GM12878 (cell line): ENCODE data around the gene FOXJ3. TPM values are rescaled to one million over a fixed set of nuclear protein-coding genes. Genes with fewer than 3 reads are reported as not detected.
A peak's percentile ranks its signal among the peaks of the same experiment; 100 is the strongest.

Source experiments
- ATAC-seq: fragments of 200-7000 bp; cut with Tn5 transposase; 3 replicates; pipeline ENCODE4 v1.9.1; 2020; ENCODE audit warnings: mild to moderate bottlenecking, moderate library complexity
- BruUV-seq: library from RNA; stranded (reverse); fragments of 400-500 nt; replicated peaks from 2 replicates; lab custom pipeline; 2021; lab: Mats Ljungman, UMichigan
- CTCF ChIA-PET: fragments of 300-600 bp; sonication (Branson Sonifier 250); formaldehyde crosslinking; extraction: SDS; loops from one replicate; lab custom pipeline; 2021; ENCODE audit warnings: inconsistent platforms; lab: Yijun Ruan, JAX
- POLR2A ChIA-PET: fragments of 350-600 bp; formaldehyde crosslinking; extraction: SDS; loops from one replicate; lab custom pipeline; 2021; ENCODE audit warnings: inconsistent platforms; lab: Charles Lee
- RAD21 ChIA-PET: fragments of 300-600 bp; sonication (Branson Sonifier 250); formaldehyde crosslinking; loops from one replicate; lab custom pipeline; 2023; ENCODE audit warnings: antibody characterized with exemption; ENCODE audit not compliant: unreplicated experiment; lab: Charles Lee
- SMC1A ChIA-PET: fragments of 300-600 bp; sonication (Branson Sonifier 250); formaldehyde crosslinking; loops from one replicate; lab custom pipeline; 2023; ENCODE audit not compliant: unreplicated experiment, uncharacterized antibody; lab: Charles Lee
- DNase-seq: peaks from one replicate; pipeline ENCODE4 v3.0.0-alpha.2; 2011; ENCODE audit warnings: low read depth, low spot score
- FAIRE-seq: peaks from 3 replicates; lab custom pipeline; 2011; peaks lifted over from hg19 to GRCh38; lab: Jason Lieb, UNC
- H2AFZ ChIP-seq: 2 replicates; pipeline ENCODE4 v1.6.0; 2011; ENCODE audit warnings: low read depth, low read length, control low read depth; ENCODE audit not compliant: control insufficient read depth
- H3K27ac ChIP-seq: 2 replicates; pipeline ENCODE4 v1.5.1; 2011; ENCODE audit warnings: control low read depth; ENCODE audit not compliant: control insufficient read depth, insufficient read depth
- H3K27me3 ChIP-seq, 2 experiments: replicated peaks in 1 of 2; 2 replicates each; pipeline versions ENCODE4 v1.6.0 to v1.6.1; 2011; ENCODE audit warnings: low read length in 1 of 2; ENCODE audit not compliant: control insufficient read depth in 2 of 2, insufficient read depth in 2 of 2
- H3K36me3 ChIP-seq, 2 experiments: 2 replicates each; pipeline ENCODE4 v1.5.1; 2011; ENCODE audit warnings: low read length in 1 of 2; ENCODE audit not compliant: control insufficient read depth in 2 of 2, insufficient read depth in 2 of 2
- H3K4me1 ChIP-seq: 2 replicates; pipeline ENCODE4 v1.6.1; 2011; ENCODE audit warnings: mild to moderate bottlenecking, low read length, moderate library complexity, mixed read lengths; ENCODE audit not compliant: control insufficient read depth, insufficient read depth
- H3K4me2 ChIP-seq: 2 replicates; pipeline ENCODE4 v1.6.0; 2011; ENCODE audit warnings: control low read depth; ENCODE audit not compliant: control insufficient read depth, insufficient read depth
- H3K4me3 ChIP-seq: fragments of 200-600 bp; sonication (generic); 2 replicates; pipeline ENCODE4 v1.5.1; 2016
- H3K79me2 ChIP-seq: 2 replicates; pipeline ENCODE4 v1.6.0; 2011; ENCODE audit warnings: low read length; ENCODE audit not compliant: control insufficient read depth, insufficient read depth
- H3K9ac ChIP-seq: 2 replicates; pipeline ENCODE4 v1.8.0; 2011; ENCODE audit warnings: low read length, control low read depth, mixed read lengths; ENCODE audit not compliant: control insufficient read depth, insufficient read depth
- H3K9me3 ChIP-seq: replicated peaks from 3 replicates; pipeline ENCODE4 v1.5.1; 2011; ENCODE audit warnings: mild to moderate bottlenecking, low read length; ENCODE audit not compliant: control insufficient read depth, insufficient read depth
- H4K20me1 ChIP-seq: 2 replicates; pipeline ENCODE4 v1.6.0; 2011; ENCODE audit not compliant: control insufficient read depth, insufficient read depth
- CHD4 ChIP-seq: fragments of 200-600 bp; sonication (generic); IDR thresholded peaks from 2 replicates; pipeline ENCODE4 v1.6.1; 2016; ENCODE audit warnings: mild to moderate bottlenecking
- FOXM1 ChIP-seq: IDR thresholded peaks from 2 replicates; pipeline ENCODE4 v1.6.1; 2012; ENCODE audit warnings: low read depth, mild to moderate bottlenecking, inconsistent platforms, low read length, moderate library complexity
- HDAC2 ChIP-seq: fragments of 200-600 bp; sonication (generic); IDR thresholded peaks from 2 replicates; pipeline ENCODE4 v1.6.1; 2017
- IKZF2 ChIP-seq, 2 experiments: fragments of 450-650 bp; IDR thresholded peaks; 2 replicates each; pipeline ENCODE4 v1.6.1; 2017; ENCODE audit warnings: mild to moderate bottlenecking in 2 of 2, moderate library complexity in 2 of 2
- IRF3 ChIP-seq: fragments of 450-650 bp; IDR thresholded peaks from 2 replicates; pipeline ENCODE4 v1.6.1; 2014; ENCODE audit warnings: mild to moderate bottlenecking
- JUND ChIP-seq: IDR thresholded peaks from 2 replicates; pipeline ENCODE4 v1.6.1; 2012; ENCODE audit warnings: low read depth, mild to moderate bottlenecking, low read length, improper control_type of control experiment, moderate library complexity
- MEF2B ChIP-seq: fragments of 450-650 bp; IDR thresholded peaks from 2 replicates; pipeline ENCODE4 v1.6.1; 2018; ENCODE audit warnings: mild to moderate bottlenecking, moderate library complexity; ENCODE audit not compliant: partially characterized antibody, poor library complexity, severe bottlenecking
- NR2C1 ChIP-seq: fragments of 450-650 bp; IDR thresholded peaks from 2 replicates; pipeline ENCODE4 v1.6.1; 2017; ENCODE audit warnings: antibody characterized with exemption, mild to moderate bottlenecking, moderate library complexity
- NR2C2 ChIP-seq: IDR thresholded peaks from 2 replicates; pipeline ENCODE4 v1.6.1; 2011; ENCODE audit warnings: borderline replicate concordance, low read depth; ENCODE audit not compliant: control insufficient read depth, insufficient read length
- PAX8 ChIP-seq: fragments of 450-650 bp; IDR thresholded peaks from 2 replicates; pipeline ENCODE4 v1.6.1; 2017; ENCODE audit warnings: mild to moderate bottlenecking, moderate library complexity
- SMC3 ChIP-seq: IDR thresholded peaks from 2 replicates; pipeline ENCODE4 v1.6.1; 2011; ENCODE audit warnings: low read length, improper control_type of control experiment, borderline replicate concordance
- TBL1XR1 ChIP-seq: IDR thresholded peaks from 2 replicates; pipeline ENCODE4 v1.6.1; 2012; ENCODE audit warnings: low read depth, low read length, improper control_type of control experiment
- ZBTB4 ChIP-seq: fragments of 450-650 bp; formaldehyde crosslinking; IDR thresholded peaks from 2 replicates; pipeline ENCODE4 v1.4.0; 2022; ENCODE audit warnings: mild to moderate bottlenecking, moderate library complexity
- WGBS: methylation state at CpG from one replicate; pipeline ENCODE4 v1.1.6; 2016; ENCODE audit warnings: low lambda C conversion rate; ENCODE audit not compliant: insufficient replicate concordance, insufficient coverage; ENCODE audit errors: missing lambda C conversion rate; 5-methylcytosine and 5-hydroxymethylcytosine counted together
- in situ Hi-C: fragments of 300-500 bp; cut with MboI; formaldehyde crosslinking; loops from 9 replicates; pipeline ENCODE4 v1.14.3; 2018; ENCODE audit warnings: mixed read lengths
- intact Hi-C: fragments of 100-400 bp; cut with micrococcal nuclease; formaldehyde crosslinking; loops from one replicate; pipeline ENCODE4 v1.14.2; 2022; ENCODE audit not compliant: unreplicated experiment
- polyA plus RNA-seq, 11 experiments: library from polyadenylated mRNA; depleted of rRNA in 4 of 11; unstranded in 6 of 11; stranded (reverse) in 5 of 11; fragments of >200 nt; fragmentation: Nextera tagmentation in 4 of 11; fragmentation: Illumina TruSeq in 1 of 11; extraction: Ambion mirVana in 4 of 11; extraction: Trizol in 1 of 11; gene quantifications; 1 replicate in 1 of 11; 2 replicates in 10 of 11; pipeline versions ENCODE4 v1.2.1 to v1.2.3, GENCODE V29; 2011 to 2016; ENCODE audit warnings: inconsistent platforms in 2 of 11, missing spikeins in 2 of 11, low read depth in 1 of 11
- total RNA-seq, 4 experiments: library from RNA; depleted of rRNA in 3 of 4; stranded (reverse); fragments of >200 nt in 3 of 4; fragmentation: Illumina TruSeq in 1 of 4; extraction: Trizol in 1 of 4; gene quantifications; 2 replicates each; pipeline versions ENCODE4 v1.2.1 to v1.2.3, GENCODE V29; 2013 to 2021
- TF ChIP-seq, protein P1 (sequence below): fragments of 450-650 bp; conservative IDR thresholded peaks from 2 replicates; pipeline ENCODE4 v1.6.1; 2017; ENCODE audit warnings: mild to moderate bottlenecking, moderate library complexity
- TF ChIP-seq, protein P2 (sequence below): IDR thresholded peaks from 2 replicates; pipeline ENCODE4 v1.6.1; 2011; ENCODE audit warnings: low read depth, low read length, improper control_type of control experiment, borderline replicate concordance

FOXJ3 gene
- total and polyA plus RNA-seq, 10 of the 15 experiments (the other 5 are each of a cell fraction or from before 2014, with no cell fraction given): 9.5 to 54.2 (median 24.7) TPM

- ChIA-PET CTCF (interaction anchor here (0.7 to 2.2 kb wide), 5 partner anchors 10 to 686 kb away, joined by 3 to 6 read pairs (median 5); no protein-coding TSS in a partner anchor), POLR2A (interaction anchor here (0.6 to 1.3 kb wide), 2 partner anchors 9 to 86 kb away, joined by 3 read pairs; no protein-coding TSS in a partner anchor), RAD21 (interaction anchor here (1.6 kb wide), 1 partner anchor 73 kb away, joined by 4 read pairs; no protein-coding TSS in a partner anchor), SMC1A (interaction anchor here (1.2 to 2.8 kb wide), 3 partner anchors 12 to 254 kb away, joined by 3 to 9 read pairs (median 8); no protein-coding TSS in a partner anchor)
- H3K9me3 ChIP-seq: no peaks in the 10 kb centered on the region; the same call in none of the 3 replicates
- DNase-seq (peak; percentile 21), ATAC-seq (peak; percentile 64), FAIRE-seq (no peak)
- H3K9ac ChIP-seq: 0 out of 2 replicates have a peak overlapping the region, but pooled peaks have one; percentile 9
- peak overlapping the region; percentile 57 for H3K27ac ChIP-seq
- WGBS: 92% methylated on average over 1 of the region's 1 CpG
- in situ Hi-C loops: no loop called here
- H4K20me1 ChIP-seq: no peaks in the 10 kb centered on the region
- peak overlapping the region; percentile 10; the same call in 1 of the 2 replicates for H3K4me3 ChIP-seq
- H3K79me2 ChIP-seq: peaks cover 47% of the 10 kb centered on the region
- H3K27me3 ChIP-seq: no peaks in the 10 kb centered on the region
- no peak overlapping the region for H2AFZ ChIP-seq
- peak overlapping the region; percentile 66 for H3K4me2 ChIP-seq
- intact Hi-C loops: no loop called here
- BruUV-seq: no TSS peak
- peaks cover 0 to 8% of the 10 kb centered on the region in 2 experiments; a peak in 1 of 4 replicates for H3K36me3 ChIP-seq
- peaks cover 36% of the 10 kb centered on the region for H3K4me1 ChIP-seq
- no peak for TF ChIP-seq JUND
- no peak for TF ChIP-seq TBL1XR1
- TF ChIP-seq MEF2B: no peak
- TF ChIP-seq, protein P1, sequence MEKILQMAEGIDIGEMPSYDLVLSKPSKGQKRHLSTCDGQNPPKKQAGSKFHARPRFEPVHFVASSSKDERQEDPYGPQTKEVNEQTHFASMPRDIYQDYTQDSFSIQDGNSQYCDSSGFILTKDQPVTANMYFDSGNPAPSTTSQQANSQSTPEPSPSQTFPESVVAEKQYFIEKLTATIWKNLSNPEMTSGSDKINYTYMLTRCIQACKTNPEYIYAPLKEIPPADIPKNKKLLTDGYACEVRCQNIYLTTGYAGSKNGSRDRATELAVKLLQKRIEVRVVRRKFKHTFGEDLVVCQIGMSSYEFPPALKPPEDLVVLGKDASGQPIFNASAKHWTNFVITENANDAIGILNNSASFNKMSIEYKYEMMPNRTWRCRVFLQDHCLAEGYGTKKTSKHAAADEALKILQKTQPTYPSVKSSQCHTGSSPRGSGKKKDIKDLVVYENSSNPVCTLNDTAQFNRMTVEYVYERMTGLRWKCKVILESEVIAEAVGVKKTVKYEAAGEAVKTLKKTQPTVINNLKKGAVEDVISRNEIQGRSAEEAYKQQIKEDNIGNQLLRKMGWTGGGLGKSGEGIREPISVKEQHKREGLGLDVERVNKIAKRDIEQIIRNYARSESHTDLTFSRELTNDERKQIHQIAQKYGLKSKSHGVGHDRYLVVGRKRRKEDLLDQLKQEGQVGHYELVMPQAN: no peak
- no peak for TF ChIP-seq CHD4
- no peak for TF ChIP-seq ZBTB4 (CRISPR knock-in tag)
- no peak for TF ChIP-seq IRF3
- TF ChIP-seq NR2C2: no peak
- TF ChIP-seq FOXM1: no peak
- no peak for TF ChIP-seq HDAC2
- peak; percentile 58 to 70; a peak in 2 of 4 replicates for TF ChIP-seq IKZF2 (IDR thresholded peaks at IDR 0.05)
- no peak for TF ChIP-seq NR2C1
- TF ChIP-seq PAX8: no peak
- TF ChIP-seq, protein P2, sequence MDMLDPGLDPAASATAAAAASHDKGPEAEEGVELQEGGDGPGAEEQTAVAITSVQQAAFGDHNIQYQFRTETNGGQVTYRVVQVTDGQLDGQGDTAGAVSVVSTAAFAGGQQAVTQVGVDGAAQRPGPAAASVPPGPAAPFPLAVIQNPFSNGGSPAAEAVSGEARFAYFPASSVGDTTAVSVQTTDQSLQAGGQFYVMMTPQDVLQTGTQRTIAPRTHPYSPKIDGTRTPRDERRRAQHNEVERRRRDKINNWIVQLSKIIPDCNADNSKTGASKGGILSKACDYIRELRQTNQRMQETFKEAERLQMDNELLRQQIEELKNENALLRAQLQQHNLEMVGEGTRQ: no peak
- TF ChIP-seq SMC3: no peak
Measured at GRCh38 chr1:42260376-42261070, 74.5 kb downstream of the FOXJ3 start.
